HuH-7 (cell line): ENCODE measurements around the gene GPR87.

Experiments
- DNase-seq: peaks from one replicate; pipeline ENCODE4 v3.0.0; 2011; ENCODE audit warnings: low spot score

GPR87 gene

GRCh38 chr3:151315846-151316245 lies 774 bp downstream of the GPR87 start:
- DNase-seq = no peak

GRCh38 chr3:151315136-151315535 lies 1.5 kb downstream of the GPR87 start:
- no peak for DNase-seq

- DNase-seq = no peak
These were observed 2.0 kb downstream of the GPR87 start for GRCh38 chr3:151314593-151314992.

- no peak for DNase-seq
These were observed 2.5 kb downstream of the GPR87 start for GRCh38 chr3:151314137-151314536.

- DNase-seq = no peak
These were observed 3.6 kb downstream of the GPR87 start for GRCh38 chr3:151312972-151313371.

- no peak for DNase-seq
These were observed 7.1 kb downstream of the GPR87 start for GRCh38 chr3:151309566-151309965.

- no peak for DNase-seq
These were observed 8.8 kb downstream of the GPR87 start for GRCh38 chr3:151307583-151308488.

- DNase-seq = no peak
These were observed 9.5 kb downstream of the GPR87 start for GRCh38 chr3:151307131-151307530.

- DNase-seq = no peak
These were observed 10.3 kb downstream of the GPR87 start for GRCh38 chr3:151306168-151306810.

GRCh38 chr3:151305775-151306151 lies 10.9 kb downstream of the GPR87 start:
- no peak for DNase-seq

GRCh38 chr3:151305060-151305774 lies 11.4 kb downstream of the GPR87 start:
- DNase-seq = peak; percentile 58

- no peak for DNase-seq
These were observed 12.9 kb downstream of the GPR87 start for GRCh38 chr3:151303751-151304150.

GRCh38 chr3:151301787-151302186 lies 14.8 kb downstream of the GPR87 start:
- no peak for DNase-seq

GRCh38 chr3:151300539-151300938 lies 16.1 kb downstream of the GPR87 start:
- DNase-seq = no peak

- DNase-seq = no peak
These were observed 17.6 kb downstream of the GPR87 start for GRCh38 chr3:151299006-151299405.

- DNase-seq = no peak
These were observed 19.2 kb downstream of the GPR87 start for GRCh38 chr3:151297429-151297828.

- no peak for DNase-seq
These were observed 20.4 kb downstream of the GPR87 start for GRCh38 chr3:151296226-151296625.

GRCh38 chr3:151293127-151293526 lies 23.5 kb downstream of the GPR87 start:
- no peak for DNase-seq

GRCh38 chr3:151290673-151291072 lies 25.9 kb downstream of the GPR87 start:
- peak; percentile 5 for DNase-seq

- no peak for DNase-seq
These were observed 27.2 kb downstream of the GPR87 start for GRCh38 chr3:151289445-151289844.

GRCh38 chr3:151285940-151286339 lies 30.7 kb downstream of the GPR87 start:
- no peak for DNase-seq

GRCh38 chr3:151283907-151284461 lies 32.6 kb downstream of the GPR87 start:
- DNase-seq = no peak

GRCh38 chr3:151283387-151283786 lies 33.2 kb downstream of the GPR87 start:
- DNase-seq = no peak
